Psoas muscle (tissue), 8 donors: ENCODE results near the gene ST6GALNAC6. TPM values are rescaled to one million over a fixed set of nuclear protein-coding genes. Genes with fewer than 3 reads are reported as not detected.

Source experiments
- ATAC-seq, 4 donors: fragments of 200-7000 bp; cut with Tn5 transposase; one replicate each; pipeline ENCODE4 v1.9.1; 2020; ENCODE audit warnings: moderate library complexity in 3 of 4, mild to moderate bottlenecking in 2 of 4
- DNase-seq, 2 donors: peaks; one replicate each; pipeline ENCODE4 v3.0.0-alpha.2; 2020
- H3K27ac ChIP-seq: fragments of 200-600 bp; one replicate; pipeline ENCODE4 v1.8.0; 2022
- H3K27me3 ChIP-seq, 3 donors: fragments of 200-600 bp in 1 of 3; one replicate each; pipeline versions ENCODE4 v1.6.1 to v1.8.0; 2013 to 2022; ENCODE audit warnings: low read length in 2 of 3, mild to moderate bottlenecking in 2 of 3, moderate library complexity in 1 of 3; ENCODE audit not compliant: insufficient read depth in 3 of 3
- H3K36me3 ChIP-seq, 2 donors: fragments of 200-600 bp in 1 of 2; one replicate each; pipeline versions ENCODE4 v1.6.1 to v1.8.0; 2013 to 2022; ENCODE audit warnings: low read depth in 1 of 2, mild to moderate bottlenecking in 1 of 2, moderate library complexity in 1 of 2; ENCODE audit not compliant: insufficient read depth in 1 of 2
- H3K4me1 ChIP-seq: fragments of 200-600 bp; one replicate; pipeline ENCODE4 v1.8.0; 2022
- H3K4me3 ChIP-seq: fragments of 200-600 bp; one replicate; pipeline ENCODE4 v1.8.0; 2022; ENCODE audit warnings: mild to moderate bottlenecking
- H3K9me3 ChIP-seq: fragments of 200-600 bp; one replicate; pipeline ENCODE4 v1.8.0; 2022
- WGBS, 3 donors: extraction: QIAGEN DNeasy Blood & Tissue Kit; methylation state at CpG; one replicate each; pipeline versions ENCODE4 v1.1.6 to v1.1.7; 2013; 5-methylcytosine and 5-hydroxymethylcytosine counted together
- intact Hi-C, 2 donors: fragments of 100-400 bp; cut with DNase I; formaldehyde crosslinking; loops; one replicate each; pipeline versions ENCODE4 v1.11.0 to v1.14.2; 2022
- polyA plus RNA-seq, 3 donors: library from polyadenylated mRNA; stranded (reverse); fragments of 200-250 nt; gene quantifications; one replicate each; pipeline ENCODE4 v1.2.3, GENCODE V29; 2013
- total RNA-seq, 4 donors: library from RNA; stranded (reverse); fragmentation: NEBNext Ultra II Directional in 2 of 4; extraction: Animal tissue kit (Norgen Biotek cat#: 25700) in 2 of 4; gene quantifications; one replicate each; pipeline versions ENCODE4 v1.2.1 to v1.2.4, GENCODE V29; 2021 to 2023
- TF ChIP-seq, protein P1 (sequence below): fragments of 200-600 bp; IDR thresholded peaks from one replicate; pipeline ENCODE4 v1.8.0; 2022; ENCODE audit warnings: antibody characterized with exemption
- donor health status: healthy with polysubstance abuse.
- donor health status: DM: no; HTN: no; CAD: no; lungs with moderate emphysema.
- donor health status: Bipolar disorder and iron deficiency.
- donor health status: healthy.
- donor health status: DM: yes; HTN: yes; CAD: no.
- donor health status: DM: no; HTN: no; CAD: no.
- donor health status: DM: no; HTN: no; CAD: no.
- donor health status: DM: yes; HTN: yes; CAD: no.

Gene ST6GALNAC6
- total and polyA plus RNA-seq, 7 donors = 18.5 to 35.5 (median 25.0) TPM

DNA sequence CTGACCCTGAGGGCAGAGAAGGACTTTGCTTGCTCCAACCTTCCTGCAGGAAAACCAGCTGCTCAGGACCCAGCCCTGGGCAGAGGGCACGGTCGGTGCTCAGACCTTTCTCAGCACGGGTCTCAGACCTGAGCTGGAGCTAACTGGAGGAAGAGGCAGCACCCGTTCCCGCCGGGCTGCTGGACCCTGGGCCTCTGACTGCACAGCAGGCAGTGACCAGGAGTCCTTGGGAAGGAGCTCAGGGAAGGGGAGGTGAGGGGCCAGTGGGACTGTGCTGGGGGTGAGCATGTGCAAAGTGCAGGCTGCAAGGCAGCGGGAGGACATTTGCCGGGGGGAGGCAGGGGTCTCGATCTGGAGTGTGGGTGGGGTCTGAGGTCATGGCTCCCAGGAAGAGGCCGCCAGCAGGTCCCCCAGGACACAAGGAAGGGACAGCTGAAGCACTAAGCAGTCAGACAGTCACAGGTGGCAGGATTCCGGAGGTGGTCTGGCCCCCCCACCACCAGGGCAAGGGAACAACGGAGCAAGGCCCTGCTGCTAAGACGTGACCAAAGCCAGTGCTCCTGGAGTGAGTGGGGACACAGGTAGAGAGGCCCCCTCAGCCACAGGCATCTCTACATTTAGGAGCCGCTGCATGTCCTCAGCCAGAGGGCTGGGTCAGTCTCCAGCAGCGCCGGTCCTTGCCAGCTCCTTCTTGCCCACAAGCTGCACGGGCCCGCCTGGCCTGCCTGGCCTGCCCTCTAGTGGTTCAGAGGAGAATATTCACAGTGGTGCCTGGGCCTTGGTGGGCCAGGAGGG, 43.0 kb upstream of the ST6GALNAC6 start:
- Histone ChIP-seq H3K27ac (no peak overlapping the region), H3K36me3 (peaks cover 0 to 24% of the 10 kb centered on the region in 2 donors), H3K27me3 (no peaks in the 10 kb centered on the region), H3K4me1 (peaks cover 2% of the 10 kb centered on the region), H3K4me3 (no peak overlapping the region), H3K9me3 (no peaks in the 10 kb centered on the region)
- TF ChIP-seq, protein P1, sequence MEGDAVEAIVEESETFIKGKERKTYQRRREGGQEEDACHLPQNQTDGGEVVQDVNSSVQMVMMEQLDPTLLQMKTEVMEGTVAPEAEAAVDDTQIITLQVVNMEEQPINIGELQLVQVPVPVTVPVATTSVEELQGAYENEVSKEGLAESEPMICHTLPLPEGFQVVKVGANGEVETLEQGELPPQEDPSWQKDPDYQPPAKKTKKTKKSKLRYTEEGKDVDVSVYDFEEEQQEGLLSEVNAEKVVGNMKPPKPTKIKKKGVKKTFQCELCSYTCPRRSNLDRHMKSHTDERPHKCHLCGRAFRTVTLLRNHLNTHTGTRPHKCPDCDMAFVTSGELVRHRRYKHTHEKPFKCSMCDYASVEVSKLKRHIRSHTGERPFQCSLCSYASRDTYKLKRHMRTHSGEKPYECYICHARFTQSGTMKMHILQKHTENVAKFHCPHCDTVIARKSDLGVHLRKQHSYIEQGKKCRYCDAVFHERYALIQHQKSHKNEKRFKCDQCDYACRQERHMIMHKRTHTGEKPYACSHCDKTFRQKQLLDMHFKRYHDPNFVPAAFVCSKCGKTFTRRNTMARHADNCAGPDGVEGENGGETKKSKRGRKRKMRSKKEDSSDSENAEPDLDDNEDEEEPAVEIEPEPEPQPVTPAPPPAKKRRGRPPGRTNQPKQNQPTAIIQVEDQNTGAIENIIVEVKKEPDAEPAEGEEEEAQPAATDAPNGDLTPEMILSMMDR = peak; percentile 88
- DNase-seq = peak; percentile 76 to 89
- intact Hi-C loops = loop anchor here (1.0 to 10.0 kb wide), 3 partner anchors 92 to 175 kb away; no protein-coding TSS in a partner anchor
- peak; percentile 74 to 85 (median 83) for ATAC-seq
- WGBS, 3 donors = 34 to 50% (median 39%) methylated on average over 17 to 18 of the region's 18 CpGs

GRCh38 chr9:127941961-127942215, 42.5 kb upstream of the ST6GALNAC6 start:
- DNase-seq = no peak
- H3K27ac ChIP-seq = no peak overlapping the region
- no peaks in the 10 kb centered on the region for H3K9me3 ChIP-seq
- H3K27me3 ChIP-seq = no peaks in the 10 kb centered on the region
- H3K36me3 ChIP-seq = peaks cover 0 to 24% of the 10 kb centered on the region in 2 donors
- no peak for ATAC-seq
- intact Hi-C loops = loop anchor here (5.0 to 10.0 kb wide), 2 partner anchors 173 to 175 kb away; no protein-coding TSS in a partner anchor
- TF ChIP-seq, protein P1 = no peak
- peaks cover 3% of the 10 kb centered on the region for H3K4me1 ChIP-seq
- H3K4me3 ChIP-seq = no peak overlapping the region
- 29 to 44% (median 41%) methylated on average over 1 to 3 of the region's 3 CpGs for WGBS, 3 donors

DNA sequence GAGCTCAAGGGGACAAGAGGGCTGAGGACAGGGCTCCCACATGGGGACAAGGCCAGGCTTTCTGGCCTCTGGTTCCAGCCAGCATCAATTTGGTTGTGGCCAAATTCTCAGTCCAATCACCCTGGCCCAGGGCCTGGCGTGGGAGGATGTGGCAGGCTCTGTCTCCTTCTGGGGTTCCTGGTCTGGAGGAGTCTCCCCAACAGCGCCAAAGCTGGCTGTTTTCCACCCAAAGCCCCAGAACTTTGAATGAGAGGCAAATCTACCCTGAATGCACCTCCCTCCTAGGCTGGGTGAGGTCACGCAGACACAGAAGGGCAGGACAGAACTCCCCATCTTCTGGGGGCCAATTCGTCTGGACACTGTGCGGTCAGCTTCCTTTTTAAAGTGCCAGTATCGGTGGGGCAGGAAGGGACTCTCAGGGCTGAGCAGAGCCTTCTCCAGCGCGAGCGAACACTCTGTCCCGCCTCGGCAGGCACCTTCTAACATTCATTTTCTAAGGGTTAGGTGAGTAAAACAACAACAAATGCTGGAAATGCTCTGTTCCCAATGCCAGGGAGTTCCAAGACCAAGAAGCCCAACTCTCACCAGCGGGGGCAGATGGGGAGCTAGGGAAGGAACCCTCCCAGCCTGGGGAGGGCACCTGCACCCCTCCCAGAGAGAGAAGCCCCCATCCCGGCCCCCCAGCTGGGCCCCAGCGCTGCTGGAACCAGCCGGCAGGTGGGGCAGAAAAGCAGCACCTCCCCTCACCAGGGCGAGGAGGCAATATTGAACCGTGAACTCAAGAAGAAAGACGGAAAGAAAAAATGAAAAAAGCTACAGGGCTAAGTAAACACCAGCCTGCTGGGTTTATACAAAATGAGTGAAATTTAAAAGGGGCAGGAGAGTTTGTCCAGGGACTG, 41.9 kb upstream of the ST6GALNAC6 start:
- Histone ChIP-seq H3K27me3 (no peaks in the 10 kb centered on the region), H3K9me3 (no peaks in the 10 kb centered on the region), H3K4me3 (no peak overlapping the region), H3K4me1 (peaks cover 9% of the 10 kb centered on the region), H3K27ac (no peak overlapping the region), H3K36me3 (peaks cover 0 to 25% of the 10 kb centered on the region in 2 donors)
- WGBS, 3 donors = 78 to 86% (median 84%) methylated on average over 18 of the region's 18 CpGs
- ATAC-seq (no peak), DNase-seq (no peak)
- TF ChIP-seq, protein P1 = no peak
- intact Hi-C loops = loop anchor here (5.0 to 10.0 kb wide), 2 partner anchors 173 to 176 kb away; no protein-coding TSS in a partner anchor

GRCh38 chr9:127940593-127940992, 41.2 kb upstream of the ST6GALNAC6 start:
- ATAC-seq = no peak
- intact Hi-C loops = loop anchor here (5.0 to 10.0 kb wide), 2 partner anchors 174 to 177 kb away; no protein-coding TSS in a partner anchor
- 91 to 98% (median 94%) methylated on average over 4 of the region's 4 CpGs for WGBS, 3 donors
- Histone ChIP-seq H3K4me3 (no peak overlapping the region), H3K9me3 (no peaks in the 10 kb centered on the region), H3K27me3 (no peaks in the 10 kb centered on the region), H3K4me1 (peaks cover 12% of the 10 kb centered on the region), H3K36me3 (peaks cover 0 to 28% of the 10 kb centered on the region in 2 donors), H3K27ac (no peak overlapping the region)
- TF ChIP-seq, protein P1 = no peak
- no peak for DNase-seq
